K562 (cell line): ENCODE measurements around the gene CYSRT1. TPM values are rescaled to one million over a fixed set of nuclear protein-coding genes. Genes with fewer than 3 reads are reported as not detected.

ENCODE experiments used
- GABPA ChIP-seq: fragments of 200-800 bp; sonication (Bioruptor generic); conservative IDR thresholded peaks from 2 replicates; pipeline ENCODE4 v1.6.1; 2016; ENCODE audit warnings: low read depth, missing genetic modification characterization, missing compliant biosample characterization
- HSF4 ChIP-seq: fragments of 250-450 bp; sonication (Bioruptor Pico); IDR thresholded peaks from 2 replicates; pipeline ENCODE4 v2.1.2; 2022; ENCODE audit warnings: mild to moderate bottlenecking, moderate library complexity, borderline replicate concordance
- MAFK ChIP-seq: IDR thresholded peaks from 2 replicates; pipeline ENCODE4 v1.6.1; 2011; ENCODE audit warnings: low read length, improper control_type of control experiment
- SREBF1 ChIP-seq: fragments of 150-350 bp; IDR thresholded peaks from 2 replicates; pipeline ENCODE4 v1.6.1; 2014; ENCODE audit warnings: antibody characterized with exemption, low read depth, low read length, borderline replicate concordance
- SUPT5H ChIP-seq: fragments of 450-650 bp; IDR thresholded peaks from 2 replicates; pipeline ENCODE4 v1.6.1; 2016
- XRCC3 ChIP-seq: fragments of 450-650 bp; IDR thresholded peaks from 2 replicates; pipeline ENCODE4 v1.6.1; 2017; ENCODE audit warnings: mild to moderate bottlenecking, moderate library complexity
- ZNF143 ChIP-seq: sonication (generic); formaldehyde crosslinking; IDR thresholded peaks from 2 replicates; pipeline ENCODE4 v1.9.0; 2022; ENCODE audit warnings: mild to moderate bottlenecking, missing genetic modification reagents
- ZNF24 ChIP-seq: fragments of 450-650 bp; IDR thresholded peaks from 2 replicates; pipeline ENCODE4 v1.6.1; 2016
- ZNF644 ChIP-seq: fragments of 200-800 bp; sonication (Bioruptor generic); IDR thresholded peaks from 2 replicates; pipeline ENCODE4 v1.6.1; 2016; ENCODE audit warnings: low read depth, missing genetic modification characterization, missing compliant biosample characterization
- polyA plus RNA-seq, 8 experiments: library from polyadenylated mRNA; depleted of rRNA in 4 of 8; stranded (reverse) in 5 of 8; unstranded in 3 of 8; fragments of >200 nt; fragmentation: Nextera tagmentation in 2 of 8; fragmentation: Illumina TruSeq in 1 of 8; extraction: Ambion mirVana in 2 of 8; extraction: Trizol in 1 of 8; gene quantifications; 2 replicates each; pipeline versions ENCODE4 v1.2.1 to v1.2.3, GENCODE V29; 2011 to 2014; ENCODE audit warnings: inconsistent platforms in 1 of 8, missing spikeins in 1 of 8
- total RNA-seq, 7 experiments: library from RNA; depleted of rRNA in 6 of 7; stranded (reverse); fragments of >200 nt in 6 of 7; fragmentation: Illumina TruSeq in 2 of 7; extraction: Trizol in 2 of 7; gene quantifications; 2 replicates each; pipeline versions ENCODE4 v1.2.1 to v1.2.3, GENCODE V29; 2011 to 2021; ENCODE audit warnings: low replicate concordance in 1 of 7
- TF ChIP-seq, protein P1 (sequence below): fragments of 450-650 bp; IDR thresholded peaks from 2 replicates; pipeline ENCODE4 v1.6.1; 2016; ENCODE audit warnings: mild to moderate bottlenecking, moderate library complexity
- TF ChIP-seq, protein P2 (sequence below): sonication (generic); formaldehyde crosslinking; IDR thresholded peaks from 2 replicates; pipeline ENCODE4 v1.8.0; 2022; ENCODE audit warnings: missing genetic modification reagents, mild to moderate bottlenecking, moderate library complexity, borderline replicate concordance
- TF ChIP-seq, protein P3 (sequence below): fragments of 250-450 bp; sonication (Bioruptor Pico); IDR thresholded peaks from 2 replicates; pipeline ENCODE4 v1.8.0; 2021; ENCODE audit warnings: moderate library complexity, mild to moderate bottlenecking, inconsistent platforms
- TF ChIP-seq, protein P4 (sequence below): fragments of 250-450 bp; sonication (Bioruptor Pico); IDR thresholded peaks from 2 replicates; pipeline ENCODE4 v1.5.0; 2020; ENCODE audit warnings: mild to moderate bottlenecking, borderline replicate concordance

Gene CYSRT1
- total and polyA plus RNA-seq, 9 of the 15 experiments (the other 6 are each of a cell fraction or from before 2014, with no cell fraction given) = 0.04 to 1.4 (median 0.42) TPM; not detected in 3

DNA sequence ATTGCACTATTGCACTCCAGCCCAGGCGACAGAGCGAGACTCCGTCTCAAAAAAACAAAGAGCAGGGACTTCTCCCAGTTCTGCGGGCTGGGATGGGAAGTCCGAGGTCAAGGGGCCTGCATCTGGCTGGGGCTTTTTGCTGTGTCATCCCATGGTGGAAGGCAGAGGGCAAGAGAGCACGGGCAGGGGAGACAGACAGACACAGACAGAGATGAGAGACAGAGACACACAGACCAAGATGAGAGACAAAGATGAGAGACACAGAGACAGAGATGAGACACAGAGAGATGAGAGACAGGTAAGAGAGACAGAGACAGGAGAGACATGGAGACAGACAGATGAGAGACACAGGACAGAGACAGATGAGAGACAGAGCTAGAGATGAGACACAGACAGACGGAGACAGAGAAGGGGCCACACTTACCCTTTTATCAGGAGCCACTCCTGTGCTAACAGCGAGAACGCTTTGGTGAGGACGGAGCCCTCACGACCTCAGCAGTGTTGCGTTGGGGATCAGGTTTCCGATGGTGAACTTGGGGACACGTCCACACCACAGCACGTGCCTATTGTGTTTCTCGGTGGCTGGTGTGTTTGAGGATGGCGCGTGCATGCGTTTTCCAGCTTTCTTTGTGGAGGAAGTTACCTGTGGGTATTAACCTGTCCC lies 43.7 kb downstream of the CYSRT1 start (continued):
- TF ChIP-seq ZNF143 (0 out of 2 replicates have a peak, but pooled peaks have one; percentile 9), ZNF644 (tag) (no peak), GABPA (tag) (0 out of 2 replicates have a peak, but pooled peaks have one; percentile 1), MAFK (peak; percentile 87), ZNF24 (no peak), SUPT5H (peak; percentile 69; the same call in 1 of the 2 replicates), XRCC3 (no peak), HSF4 (no peak), SREBF1 (no peak)
- TF ChIP-seq, protein P1, sequence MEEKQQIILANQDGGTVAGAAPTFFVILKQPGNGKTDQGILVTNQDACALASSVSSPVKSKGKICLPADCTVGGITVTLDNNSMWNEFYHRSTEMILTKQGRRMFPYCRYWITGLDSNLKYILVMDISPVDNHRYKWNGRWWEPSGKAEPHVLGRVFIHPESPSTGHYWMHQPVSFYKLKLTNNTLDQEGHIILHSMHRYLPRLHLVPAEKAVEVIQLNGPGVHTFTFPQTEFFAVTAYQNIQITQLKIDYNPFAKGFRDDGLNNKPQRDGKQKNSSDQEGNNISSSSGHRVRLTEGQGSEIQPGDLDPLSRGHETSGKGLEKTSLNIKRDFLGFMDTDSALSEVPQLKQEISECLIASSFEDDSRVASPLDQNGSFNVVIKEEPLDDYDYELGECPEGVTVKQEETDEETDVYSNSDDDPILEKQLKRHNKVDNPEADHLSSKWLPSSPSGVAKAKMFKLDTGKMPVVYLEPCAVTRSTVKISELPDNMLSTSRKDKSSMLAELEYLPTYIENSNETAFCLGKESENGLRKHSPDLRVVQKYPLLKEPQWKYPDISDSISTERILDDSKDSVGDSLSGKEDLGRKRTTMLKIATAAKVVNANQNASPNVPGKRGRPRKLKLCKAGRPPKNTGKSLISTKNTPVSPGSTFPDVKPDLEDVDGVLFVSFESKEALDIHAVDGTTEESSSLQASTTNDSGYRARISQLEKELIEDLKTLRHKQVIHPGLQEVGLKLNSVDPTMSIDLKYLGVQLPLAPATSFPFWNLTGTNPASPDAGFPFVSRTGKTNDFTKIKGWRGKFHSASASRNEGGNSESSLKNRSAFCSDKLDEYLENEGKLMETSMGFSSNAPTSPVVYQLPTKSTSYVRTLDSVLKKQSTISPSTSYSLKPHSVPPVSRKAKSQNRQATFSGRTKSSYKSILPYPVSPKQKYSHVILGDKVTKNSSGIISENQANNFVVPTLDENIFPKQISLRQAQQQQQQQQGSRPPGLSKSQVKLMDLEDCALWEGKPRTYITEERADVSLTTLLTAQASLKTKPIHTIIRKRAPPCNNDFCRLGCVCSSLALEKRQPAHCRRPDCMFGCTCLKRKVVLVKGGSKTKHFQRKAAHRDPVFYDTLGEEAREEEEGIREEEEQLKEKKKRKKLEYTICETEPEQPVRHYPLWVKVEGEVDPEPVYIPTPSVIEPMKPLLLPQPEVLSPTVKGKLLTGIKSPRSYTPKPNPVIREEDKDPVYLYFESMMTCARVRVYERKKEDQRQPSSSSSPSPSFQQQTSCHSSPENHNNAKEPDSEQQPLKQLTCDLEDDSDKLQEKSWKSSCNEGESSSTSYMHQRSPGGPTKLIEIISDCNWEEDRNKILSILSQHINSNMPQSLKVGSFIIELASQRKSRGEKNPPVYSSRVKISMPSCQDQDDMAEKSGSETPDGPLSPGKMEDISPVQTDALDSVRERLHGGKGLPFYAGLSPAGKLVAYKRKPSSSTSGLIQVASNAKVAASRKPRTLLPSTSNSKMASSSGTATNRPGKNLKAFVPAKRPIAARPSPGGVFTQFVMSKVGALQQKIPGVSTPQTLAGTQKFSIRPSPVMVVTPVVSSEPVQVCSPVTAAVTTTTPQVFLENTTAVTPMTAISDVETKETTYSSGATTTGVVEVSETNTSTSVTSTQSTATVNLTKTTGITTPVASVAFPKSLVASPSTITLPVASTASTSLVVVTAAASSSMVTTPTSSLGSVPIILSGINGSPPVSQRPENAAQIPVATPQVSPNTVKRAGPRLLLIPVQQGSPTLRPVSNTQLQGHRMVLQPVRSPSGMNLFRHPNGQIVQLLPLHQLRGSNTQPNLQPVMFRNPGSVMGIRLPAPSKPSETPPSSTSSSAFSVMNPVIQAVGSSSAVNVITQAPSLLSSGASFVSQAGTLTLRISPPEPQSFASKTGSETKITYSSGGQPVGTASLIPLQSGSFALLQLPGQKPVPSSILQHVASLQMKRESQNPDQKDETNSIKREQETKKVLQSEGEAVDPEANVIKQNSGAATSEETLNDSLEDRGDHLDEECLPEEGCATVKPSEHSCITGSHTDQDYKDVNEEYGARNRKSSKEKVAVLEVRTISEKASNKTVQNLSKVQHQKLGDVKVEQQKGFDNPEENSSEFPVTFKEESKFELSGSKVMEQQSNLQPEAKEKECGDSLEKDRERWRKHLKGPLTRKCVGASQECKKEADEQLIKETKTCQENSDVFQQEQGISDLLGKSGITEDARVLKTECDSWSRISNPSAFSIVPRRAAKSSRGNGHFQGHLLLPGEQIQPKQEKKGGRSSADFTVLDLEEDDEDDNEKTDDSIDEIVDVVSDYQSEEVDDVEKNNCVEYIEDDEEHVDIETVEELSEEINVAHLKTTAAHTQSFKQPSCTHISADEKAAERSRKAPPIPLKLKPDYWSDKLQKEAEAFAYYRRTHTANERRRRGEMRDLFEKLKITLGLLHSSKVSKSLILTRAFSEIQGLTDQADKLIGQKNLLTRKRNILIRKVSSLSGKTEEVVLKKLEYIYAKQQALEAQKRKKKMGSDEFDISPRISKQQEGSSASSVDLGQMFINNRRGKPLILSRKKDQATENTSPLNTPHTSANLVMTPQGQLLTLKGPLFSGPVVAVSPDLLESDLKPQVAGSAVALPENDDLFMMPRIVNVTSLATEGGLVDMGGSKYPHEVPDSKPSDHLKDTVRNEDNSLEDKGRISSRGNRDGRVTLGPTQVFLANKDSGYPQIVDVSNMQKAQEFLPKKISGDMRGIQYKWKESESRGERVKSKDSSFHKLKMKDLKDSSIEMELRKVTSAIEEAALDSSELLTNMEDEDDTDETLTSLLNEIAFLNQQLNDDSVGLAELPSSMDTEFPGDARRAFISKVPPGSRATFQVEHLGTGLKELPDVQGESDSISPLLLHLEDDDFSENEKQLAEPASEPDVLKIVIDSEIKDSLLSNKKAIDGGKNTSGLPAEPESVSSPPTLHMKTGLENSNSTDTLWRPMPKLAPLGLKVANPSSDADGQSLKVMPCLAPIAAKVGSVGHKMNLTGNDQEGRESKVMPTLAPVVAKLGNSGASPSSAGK = peak; percentile 71; the same call in 1 of the 2 replicates
- TF ChIP-seq, protein P2, sequence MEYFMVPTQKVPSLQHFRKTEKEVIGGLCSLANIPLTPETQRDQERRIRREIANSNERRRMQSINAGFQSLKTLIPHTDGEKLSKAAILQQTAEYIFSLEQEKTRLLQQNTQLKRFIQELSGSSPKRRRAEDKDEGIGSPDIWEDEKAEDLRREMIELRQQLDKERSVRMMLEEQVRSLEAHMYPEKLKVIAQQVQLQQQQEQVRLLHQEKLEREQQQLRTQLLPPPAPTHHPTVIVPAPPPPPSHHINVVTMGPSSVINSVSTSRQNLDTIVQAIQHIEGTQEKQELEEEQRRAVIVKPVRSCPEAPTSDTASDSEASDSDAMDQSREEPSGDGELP = peak; percentile 36; the same call in 1 of the 2 replicates
- TF ChIP-seq, protein P3, sequence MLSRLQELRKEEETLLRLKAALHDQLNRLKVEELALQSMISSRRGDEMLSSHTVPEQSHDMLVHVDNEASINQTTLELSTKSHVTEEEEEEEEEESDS (CRISPR knock-in tag) = no peak
- TF ChIP-seq, protein P4, sequence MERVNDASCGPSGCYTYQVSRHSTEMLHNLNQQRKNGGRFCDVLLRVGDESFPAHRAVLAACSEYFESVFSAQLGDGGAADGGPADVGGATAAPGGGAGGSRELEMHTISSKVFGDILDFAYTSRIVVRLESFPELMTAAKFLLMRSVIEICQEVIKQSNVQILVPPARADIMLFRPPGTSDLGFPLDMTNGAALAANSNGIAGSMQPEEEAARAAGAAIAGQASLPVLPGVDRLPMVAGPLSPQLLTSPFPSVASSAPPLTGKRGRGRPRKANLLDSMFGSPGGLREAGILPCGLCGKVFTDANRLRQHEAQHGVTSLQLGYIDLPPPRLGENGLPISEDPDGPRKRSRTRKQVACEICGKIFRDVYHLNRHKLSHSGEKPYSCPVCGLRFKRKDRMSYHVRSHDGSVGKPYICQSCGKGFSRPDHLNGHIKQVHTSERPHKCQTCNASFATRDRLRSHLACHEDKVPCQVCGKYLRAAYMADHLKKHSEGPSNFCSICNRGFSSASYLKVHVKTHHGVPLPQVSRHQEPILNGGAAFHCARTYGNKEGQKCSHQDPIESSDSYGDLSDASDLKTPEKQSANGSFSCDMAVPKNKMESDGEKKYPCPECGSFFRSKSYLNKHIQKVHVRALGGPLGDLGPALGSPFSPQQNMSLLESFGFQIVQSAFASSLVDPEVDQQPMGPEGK (CRISPR knock-in tag) = no peak
